Umbilical cord (tissue), 2 donors: ENCODE results near the gene PNMA6F. TPM values are rescaled to one million over a fixed set of nuclear protein-coding genes. Genes with fewer than 3 reads are reported as not detected.

Experiments
- DNase-seq: peaks from one replicate; pipeline ENCODE4 v3.0.0-alpha.2; 2015; ENCODE audit warnings: low spot score
- total RNA-seq: library from RNA; depleted of rRNA; stranded (reverse); fragments of >200 nt; gene quantifications from one replicate; pipeline ENCODE4 v1.2.3, GENCODE V29; 2014; ENCODE audit warnings: low replicate concordance; ENCODE audit not compliant: insufficient read depth

Gene PNMA6F
- not detected for total RNA-seq

DNA sequence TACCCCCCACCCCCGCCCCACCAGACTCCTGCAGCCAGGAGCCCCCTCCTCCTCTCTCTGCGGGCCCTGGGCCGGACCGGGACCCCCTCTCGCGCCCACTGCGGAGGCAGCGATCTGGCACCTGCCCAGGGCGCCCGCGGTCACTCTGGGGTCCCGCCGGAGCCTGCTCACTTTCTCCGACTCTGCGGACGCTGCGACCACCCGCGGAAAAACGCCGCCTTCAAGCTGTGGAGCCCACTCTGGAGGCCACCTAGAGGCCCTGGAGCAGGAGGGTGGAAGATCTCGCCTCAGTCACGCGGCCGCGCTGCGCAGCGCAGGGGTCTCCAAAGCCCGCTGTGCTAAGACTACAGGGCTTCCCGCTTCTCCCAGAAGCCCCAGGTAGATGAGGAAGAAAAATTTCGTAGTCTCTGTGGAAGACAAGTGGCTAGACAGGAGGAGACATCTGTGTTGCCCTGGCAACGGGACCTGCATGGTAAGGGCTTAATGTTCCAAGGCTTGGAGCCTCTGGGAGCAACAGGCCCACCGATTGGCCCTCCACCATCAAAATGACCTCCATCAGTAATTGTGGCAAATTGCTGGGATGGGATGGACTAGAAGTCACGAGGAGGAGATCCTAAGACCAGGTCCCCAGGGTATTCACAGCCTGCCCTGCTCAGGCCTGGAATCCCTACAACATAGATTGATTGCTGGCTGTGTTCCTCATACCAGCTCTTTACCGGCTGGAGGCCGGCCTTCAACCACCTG is at the start of gene PNMA6F:
Gene PNMA6F (minus strand): TSS at position 387 of the 744 bp plus-strand sequence. CDS start 1,093 bp downstream, outside the sequence.
- no peak for DNase-seq

DNA sequence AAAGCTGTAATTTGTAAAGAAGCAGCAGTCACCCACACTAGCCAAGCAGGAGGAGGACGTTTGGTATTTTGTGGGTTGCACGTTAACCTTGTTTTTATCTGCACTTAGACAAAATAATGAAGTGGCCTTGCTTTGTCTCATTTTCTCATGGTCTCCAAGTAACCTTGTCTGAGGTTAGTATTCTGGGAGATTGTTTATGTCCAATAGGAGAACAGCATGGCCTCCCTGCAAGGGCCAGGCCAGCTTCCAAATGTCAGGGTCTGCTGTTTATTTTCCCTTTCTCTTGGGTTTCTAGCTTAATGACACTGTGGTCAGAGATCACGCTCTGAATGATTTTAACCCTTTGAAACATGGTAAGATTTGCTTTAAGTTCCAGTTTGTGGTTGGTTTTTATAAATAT is 49.7 kb upstream of the PNMA6F start:
- no peak for DNase-seq

DNA sequence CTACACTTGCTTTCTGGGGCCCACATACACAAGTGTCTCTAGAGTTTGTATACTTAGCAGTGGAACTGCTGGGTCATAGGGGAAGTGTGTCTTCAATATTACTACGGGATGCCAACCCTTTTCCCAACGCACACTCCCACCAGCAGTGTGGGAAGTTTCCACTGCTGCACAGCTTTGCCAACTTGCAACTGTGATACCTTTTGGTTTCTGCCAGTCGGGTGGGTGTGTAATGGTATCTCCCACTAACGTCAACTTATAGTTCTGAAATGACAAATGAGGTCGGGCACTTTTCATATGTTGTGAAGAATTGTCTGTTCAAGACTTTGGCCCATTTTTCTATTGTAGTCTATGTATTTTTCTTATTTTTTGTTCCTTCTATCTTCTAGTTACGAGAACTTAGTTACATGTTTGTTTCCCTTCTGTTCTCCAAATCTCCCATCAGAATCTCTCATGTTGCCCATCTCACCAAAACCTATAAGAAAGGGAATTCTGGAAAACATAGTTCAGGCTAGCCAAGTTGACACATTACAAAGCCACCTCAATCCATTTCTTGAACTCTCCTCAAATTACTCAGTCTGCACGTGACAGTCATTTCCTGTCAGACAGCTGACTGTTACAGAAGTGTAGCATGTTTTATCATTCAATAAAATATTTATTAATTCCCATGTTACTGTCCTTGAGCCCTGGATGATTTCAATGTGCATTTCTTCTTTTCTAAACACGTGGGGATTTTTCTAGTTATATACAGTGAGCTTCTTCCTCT is 48.9 kb upstream of the PNMA6F start:
- no peak for DNase-seq

DNA sequence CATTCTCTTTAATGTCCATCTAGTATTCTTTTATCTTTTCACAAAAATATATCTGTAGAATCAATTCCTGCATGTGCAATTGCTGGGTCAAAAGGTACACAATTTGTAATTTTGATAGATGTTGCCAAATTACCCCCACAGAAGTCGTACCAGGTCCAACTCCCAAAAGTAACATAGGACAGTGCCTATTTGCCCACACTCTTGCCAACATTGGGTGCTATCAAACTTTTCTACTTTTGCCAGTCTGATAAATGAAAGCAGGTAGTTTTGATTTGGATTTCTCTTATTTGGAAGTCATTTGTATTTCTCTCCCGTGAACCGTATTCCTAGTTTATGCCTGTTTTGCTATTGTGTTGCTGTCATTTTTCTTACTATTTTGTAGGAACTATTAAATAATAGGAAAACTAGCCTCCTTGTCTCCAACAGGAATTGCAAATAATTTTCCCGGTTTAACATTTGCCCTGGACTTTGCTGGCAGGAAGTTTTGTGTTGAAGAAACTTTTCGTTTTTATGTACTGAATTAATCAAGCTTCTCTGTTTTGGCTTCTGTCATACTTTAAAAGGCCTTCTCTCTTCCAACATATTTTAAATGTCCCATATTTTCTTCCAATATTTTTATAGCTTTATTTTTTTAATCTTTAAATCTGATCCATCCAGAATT is 45.4 kb upstream of the PNMA6F start:
- DNase-seq: no peak

DNA sequence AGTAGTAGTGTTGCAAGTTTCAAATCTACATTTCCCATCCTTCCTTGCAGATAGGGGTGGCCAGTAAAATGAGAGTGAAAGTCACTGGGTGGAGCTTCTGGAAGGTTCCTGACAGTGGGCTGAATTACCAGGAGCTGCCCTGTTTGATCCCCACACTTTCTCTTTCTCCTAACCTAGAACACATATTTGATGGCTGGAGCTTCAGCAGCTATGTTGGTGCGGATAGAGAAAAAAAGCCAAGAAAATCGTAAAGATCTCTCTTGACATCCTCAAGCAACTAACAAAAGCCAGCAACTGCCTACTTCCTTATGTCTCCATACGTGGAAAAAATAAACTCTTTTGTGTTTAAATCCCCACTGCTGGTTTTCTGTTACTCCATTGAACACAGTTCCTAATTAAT is 44.6 kb upstream of the PNMA6F start:
- DNase-seq: no peak

DNA sequence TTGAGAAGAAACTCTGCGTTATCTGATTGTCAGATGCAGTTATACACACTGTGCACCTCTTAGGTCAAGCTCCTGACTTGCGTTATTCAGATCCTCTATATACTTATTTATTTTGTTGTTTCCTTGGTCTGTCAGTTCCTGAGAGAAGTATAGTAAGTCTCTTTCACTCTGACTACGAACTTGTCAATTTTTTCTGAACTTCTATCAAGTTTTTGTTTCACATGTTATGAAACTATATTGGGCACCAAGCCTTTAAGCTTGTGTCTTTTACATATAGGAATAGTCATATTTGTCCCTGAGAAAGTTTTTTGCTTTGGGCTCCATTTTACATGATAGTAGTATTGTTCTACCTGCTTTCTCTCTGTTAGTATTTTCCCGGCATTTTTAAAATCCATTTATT is 44.1 kb upstream of the PNMA6F start:
- DNase-seq: no peak

DNA sequence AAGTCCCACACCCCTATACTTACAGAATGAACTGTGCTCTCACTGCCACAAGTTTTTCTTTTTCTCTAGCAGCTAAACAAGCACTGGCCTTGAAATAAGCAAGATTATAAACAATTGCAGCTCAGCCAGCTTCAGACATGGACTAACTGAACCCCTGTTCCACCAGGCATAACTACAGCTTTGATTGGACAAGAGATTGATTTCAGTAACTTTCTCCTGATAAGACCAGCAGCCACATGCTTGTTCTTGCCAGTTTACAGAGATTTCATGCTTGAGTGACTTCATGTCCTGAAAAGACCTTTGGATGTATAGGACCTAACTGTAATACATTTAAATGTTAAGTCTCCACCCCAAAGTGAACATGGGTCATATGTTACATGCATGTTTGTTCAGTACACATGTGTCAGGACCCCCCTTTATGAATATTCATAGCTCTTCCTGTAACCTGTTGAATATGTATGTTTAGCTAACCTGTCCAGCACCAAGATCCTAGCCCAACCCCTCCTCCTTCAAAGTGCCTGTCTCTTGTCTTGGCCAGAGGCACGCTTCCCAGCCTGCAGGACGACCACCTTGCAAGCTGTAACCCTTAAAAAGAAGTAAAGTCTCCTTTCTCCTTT is 40.3 kb upstream of the PNMA6F start:
- DNase-seq: no peak

DNA sequence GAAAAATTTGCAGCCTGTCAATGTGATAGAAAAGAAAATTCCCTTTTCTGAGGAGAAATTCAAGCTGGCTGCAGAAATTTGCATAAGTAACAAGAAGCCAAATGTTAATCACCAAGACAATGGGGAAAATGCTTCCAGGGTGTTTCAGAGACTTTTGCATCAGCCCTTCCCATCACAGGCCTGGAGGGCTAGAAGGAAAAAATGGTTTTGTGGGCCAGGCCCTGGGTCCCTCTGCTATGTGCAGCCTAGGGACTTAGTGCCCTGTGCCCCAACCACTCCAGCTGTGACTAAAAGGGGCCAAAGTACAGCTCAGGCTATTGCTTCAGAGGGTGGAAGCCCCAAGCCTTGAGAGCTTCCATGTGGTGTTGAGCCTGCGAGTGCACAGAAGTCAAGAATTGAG is 36.3 kb upstream of the PNMA6F start:
- no peak for DNase-seq

DNA sequence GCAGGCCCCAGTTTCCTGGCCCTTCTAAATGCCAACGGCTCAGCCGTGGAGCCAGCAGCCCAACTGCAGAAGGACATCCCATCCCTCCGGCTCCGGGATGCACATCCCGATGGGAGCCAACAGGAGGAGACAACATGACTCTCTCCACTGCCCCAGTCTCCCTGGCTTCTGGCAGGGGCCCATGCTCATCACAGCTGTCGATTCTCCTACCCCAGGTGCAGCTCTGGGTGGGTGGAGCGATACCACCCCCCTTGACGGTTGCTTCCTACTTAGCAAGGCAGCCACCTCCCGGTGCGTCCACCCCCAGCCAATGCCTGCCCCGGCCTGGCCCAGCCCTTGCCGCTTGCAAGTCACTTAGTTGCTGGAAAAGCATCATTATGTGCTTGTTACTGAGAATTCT is 31.8 kb upstream of the PNMA6F start:
- DNase-seq: no peak

DNA sequence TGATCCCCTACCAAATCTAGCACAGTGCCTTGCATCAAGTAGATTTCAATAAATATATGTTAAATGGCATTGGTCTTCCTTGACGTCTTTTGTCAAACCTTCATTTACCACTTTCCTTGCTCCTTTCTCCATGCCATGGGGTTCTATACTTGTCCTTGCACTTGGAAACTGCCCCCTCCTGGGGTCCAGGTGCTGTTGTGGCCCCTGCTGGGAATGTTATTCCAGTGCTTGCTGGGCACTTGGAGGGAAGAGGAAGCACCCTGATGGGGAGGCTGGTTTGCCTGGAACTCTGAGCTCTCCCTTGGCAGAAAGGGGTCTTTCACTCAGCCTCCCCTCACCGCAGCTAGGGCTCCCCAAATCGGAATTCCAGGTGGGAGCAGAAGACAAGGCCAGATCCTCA is 31.3 kb upstream of the PNMA6F start:
- no peak for DNase-seq

DNA sequence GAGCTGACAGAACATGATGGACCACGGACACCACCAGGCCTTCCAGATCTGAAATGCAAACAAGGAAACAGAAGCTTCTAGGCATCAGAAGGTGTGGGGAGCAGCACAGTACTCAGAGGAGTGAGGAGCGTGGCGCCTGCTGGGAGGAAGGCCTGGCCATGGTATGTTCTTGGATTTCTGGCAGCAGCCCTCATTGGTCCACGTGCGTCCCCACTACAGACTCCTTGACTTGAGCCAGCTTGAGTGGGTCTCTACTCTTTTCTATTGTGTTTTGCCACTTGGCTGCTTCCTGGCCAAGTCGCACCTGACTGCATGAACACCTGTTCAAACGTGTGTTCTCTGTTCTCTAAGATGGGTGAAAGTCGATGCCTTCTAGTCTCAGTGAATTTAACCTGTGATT is 30.4 kb upstream of the PNMA6F start:
- no peak for DNase-seq

DNA sequence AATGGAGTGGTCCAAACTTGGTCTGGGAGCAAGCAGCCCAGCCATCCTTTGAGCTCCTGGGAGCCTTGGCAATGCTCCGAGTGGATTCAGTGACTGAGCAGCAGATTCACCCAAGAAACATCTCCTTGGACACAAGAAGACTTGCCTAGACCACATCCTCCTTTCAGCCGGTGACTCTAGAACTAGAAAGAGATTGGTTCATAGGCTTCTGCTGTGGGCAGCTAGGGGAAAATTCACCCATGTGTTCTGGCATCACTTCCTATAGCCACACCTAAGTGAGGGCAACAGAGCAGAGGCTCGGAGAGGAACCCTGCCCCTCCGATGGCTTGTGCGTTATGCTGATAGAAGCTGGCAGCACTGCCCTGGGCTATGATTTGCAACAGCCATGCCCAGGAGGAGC is 28.4 kb upstream of the PNMA6F start:
- no peak for DNase-seq

DNA sequence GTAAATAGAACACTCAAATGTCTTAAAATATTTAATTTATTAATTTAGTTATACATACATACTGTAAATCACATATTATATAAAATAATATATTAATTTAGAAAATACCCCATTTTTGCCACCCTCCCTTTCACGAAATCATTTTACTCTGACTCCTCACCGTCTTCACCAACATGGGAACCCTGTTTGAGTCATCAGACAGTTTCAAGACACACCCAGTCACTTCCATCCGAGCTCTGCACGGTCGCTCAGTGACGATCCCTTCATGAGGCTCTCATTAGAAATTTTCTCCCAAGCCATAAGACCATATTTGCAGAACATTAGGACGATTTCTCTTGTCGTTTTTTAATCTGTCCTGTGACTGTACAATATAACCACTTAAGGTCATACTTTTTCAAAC is 26.9 kb upstream of the PNMA6F start:
- DNase-seq: no peak

DNA sequence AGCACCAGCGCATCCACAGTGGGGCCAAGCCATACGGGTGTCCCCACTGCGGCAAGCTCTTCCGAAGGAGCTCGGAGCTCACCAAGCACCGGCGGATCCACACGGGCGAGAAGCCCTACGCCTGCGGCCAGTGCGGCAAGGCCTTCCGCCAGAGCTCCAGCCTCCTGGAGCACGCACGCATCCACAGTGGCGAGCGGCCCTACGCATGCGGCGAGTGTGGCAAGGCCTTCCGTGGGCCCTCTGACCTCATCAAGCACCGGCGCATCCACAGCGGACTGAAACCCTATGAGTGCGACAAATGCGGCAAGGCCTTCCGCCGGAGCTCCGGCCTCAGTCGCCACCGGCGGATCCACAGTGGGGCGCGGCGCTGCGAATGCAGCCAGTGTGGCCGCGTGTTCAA is 26.0 kb upstream of the PNMA6F start:
- DNase-seq: no peak

DNA sequence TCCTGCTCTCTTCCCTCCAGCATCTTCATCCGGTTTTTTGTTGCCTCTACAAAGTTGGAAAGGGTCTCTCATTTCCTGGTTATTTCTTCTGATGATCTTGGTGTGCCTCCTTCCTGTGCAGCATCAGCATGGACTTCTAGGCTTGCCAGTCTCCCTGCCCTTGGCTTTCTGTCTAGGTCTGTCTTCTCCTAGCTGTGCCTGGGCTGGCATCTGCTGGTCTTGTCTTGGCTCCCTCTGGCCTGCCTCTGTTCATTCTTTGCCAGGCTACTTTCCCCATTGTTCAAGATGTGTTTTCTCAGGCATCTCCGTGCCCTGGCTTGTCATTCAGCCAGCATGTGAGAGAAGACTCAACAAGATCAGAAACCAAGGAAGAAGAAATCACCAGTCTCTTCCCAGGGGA is 22.1 kb upstream of the PNMA6F start:
- DNase-seq: no peak

DNA sequence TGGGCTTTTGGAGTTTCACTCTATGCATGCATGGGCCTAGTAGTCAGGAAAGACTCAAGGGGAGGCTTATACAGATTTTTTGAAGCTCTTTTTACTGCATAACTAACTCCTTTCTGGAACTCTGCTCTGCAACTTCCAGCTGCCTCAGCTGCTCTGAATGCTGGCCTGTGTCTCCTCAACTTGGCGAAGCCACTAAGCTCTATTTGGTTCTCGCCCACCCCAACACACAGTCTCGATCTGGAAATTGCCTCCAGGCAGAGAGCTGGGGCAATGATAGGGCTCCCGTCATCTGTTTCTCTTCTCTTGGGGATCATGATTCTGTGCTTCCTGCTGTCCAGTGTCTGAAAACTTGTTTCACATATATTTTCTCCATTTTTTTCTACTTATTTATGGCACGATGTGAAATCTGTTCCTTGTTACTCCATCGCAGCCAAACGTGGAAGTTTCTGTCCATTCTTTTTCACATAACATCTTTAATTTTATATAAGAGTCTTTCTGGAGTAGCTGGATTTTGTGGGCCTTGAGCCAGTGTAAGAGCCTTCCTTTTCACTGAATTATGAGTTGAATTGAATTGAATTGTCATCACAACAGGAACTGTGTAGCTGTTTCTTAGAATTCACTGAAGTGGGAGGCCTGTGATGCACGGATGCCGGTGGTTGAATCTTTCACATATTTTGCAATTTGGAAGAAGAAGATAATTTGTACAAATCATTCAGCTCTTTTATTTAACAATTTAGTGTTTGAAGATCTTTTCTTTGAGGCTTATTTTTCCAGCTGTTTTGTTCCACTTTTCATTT is 21.4 kb upstream of the PNMA6F start:
- peak; percentile 63 for DNase-seq

DNA sequence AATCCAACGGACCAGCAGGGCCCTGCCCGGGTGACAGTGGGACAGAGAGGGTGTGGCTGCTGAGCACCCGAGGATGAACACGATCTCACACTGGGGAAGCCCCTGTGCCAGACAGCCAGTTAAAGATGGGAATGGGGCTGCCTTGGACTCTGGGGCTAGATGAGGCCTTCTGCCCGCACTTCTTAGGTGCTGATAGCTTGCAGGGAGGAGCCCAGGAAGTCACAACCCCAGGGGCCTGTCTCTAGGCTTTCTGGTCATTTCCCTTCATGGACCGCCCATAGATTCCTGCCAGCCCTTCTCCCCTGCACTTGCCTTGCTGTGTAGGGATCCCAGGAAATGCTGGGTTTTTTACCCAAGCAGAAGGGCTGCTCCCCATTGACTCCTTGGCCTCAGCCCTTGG is 18.5 kb upstream of the PNMA6F start:
- no peak for DNase-seq

DNA sequence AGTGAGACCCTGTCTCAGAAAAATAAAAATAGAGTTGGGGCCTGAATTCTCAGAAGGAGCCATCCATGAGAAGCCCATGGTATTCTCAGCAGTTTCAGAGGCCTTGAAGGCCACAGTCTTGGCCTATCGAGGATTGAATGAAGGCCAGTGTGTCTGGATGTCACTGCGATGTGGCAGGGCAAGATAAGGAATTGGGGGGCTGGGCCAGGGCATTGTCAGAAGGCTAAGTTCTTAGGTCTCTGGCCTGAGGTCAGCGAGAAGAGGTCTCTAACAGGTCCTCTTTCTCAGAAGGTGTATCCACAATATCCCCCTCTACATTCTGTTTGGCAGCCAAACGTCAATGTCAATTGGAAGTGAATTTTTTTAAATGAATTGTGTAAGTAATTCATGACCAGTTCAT is 18.1 kb upstream of the PNMA6F start:
- no peak for DNase-seq

DNA sequence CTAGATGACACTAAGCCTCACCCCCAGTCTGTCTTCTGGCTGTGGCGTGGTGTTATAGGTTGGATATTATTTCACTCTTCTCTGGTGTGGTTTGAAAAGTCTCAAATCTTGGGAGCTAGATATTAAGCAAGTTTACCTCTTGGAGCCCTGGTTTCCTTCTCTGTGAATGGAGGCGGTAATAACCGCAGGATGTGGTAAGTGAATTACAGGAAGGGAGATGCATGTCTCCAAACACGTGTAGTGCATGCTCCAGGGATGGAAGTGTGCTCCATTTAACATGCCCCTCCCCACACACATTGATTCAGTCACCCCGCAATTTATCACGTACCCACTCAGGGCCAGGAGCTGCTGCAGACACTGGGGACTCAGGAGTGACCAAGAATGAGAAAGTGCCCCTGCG is 17.3 kb upstream of the PNMA6F start:
- DNase-seq: no peak

DNA sequence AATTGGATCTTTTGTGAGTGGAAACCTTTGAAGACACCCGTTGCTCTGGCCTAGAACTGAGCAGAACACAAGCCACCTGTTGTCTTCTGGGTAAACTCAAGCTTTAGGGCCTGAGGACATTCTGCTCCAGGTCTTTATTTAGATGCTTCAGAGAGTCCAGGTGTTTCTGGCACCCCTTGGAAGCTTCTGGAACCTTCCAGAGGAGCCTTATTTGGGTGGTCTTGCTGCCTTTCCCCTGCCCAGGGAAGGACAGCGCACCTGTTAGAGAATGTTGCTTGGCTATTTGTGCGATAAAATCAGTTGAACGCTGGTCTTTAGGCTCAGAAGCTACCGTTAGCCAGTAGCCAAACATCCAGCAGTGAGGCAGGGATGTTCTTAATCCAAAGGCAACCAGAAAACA is 15.4 kb upstream of the PNMA6F start:
- no peak for DNase-seq

DNA sequence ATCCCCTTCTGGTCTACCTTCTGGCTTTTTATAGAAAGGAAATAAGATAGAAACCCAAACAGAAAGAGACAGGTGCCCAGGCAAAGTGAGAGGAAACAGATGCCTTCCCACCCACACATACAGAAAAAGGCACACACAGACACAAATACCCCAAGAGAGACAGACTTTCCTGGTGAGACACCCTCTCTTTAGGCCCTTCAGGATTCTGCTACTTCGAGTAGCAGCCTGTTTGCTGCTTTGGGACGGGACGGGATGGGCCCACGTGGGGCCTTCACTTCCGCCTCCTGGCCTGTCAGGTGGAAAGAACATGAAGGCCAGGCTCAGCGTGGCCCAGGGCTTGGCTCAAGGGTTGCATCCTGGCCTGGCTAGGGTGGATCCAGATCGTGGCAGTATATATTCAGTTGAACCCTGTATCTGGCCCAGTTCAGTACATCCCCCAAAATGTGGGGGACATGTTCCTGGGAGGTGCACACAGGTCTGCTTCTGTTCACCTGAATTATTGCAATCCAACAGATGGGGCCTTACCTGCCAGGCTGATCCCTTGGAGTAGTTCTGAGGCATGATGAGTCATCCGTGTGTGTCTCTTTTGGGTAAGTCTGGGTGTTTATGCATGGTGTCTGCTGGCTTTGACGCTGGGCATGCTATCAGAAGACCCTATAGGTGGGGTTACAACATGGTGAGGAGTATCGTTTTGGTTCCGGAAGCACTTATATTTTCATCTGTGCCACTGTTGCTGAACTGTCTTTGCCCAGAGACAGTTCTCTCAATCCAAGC is 14.7 kb upstream of the PNMA6F start:
- DNase-seq: no peak
